HG03196 (cell line): ENCODE measurements around the gene SLC34A1.
A peak's percentile ranks its signal among the peaks of the same experiment; 100 is the strongest.

Experiments used
- ATAC-seq: cut with Tn5 transposase; IDR thresholded peaks from one replicate; pipeline ENCODE4 v1.9.1; 2021; ENCODE audit not compliant: unreplicated experiment

SLC34A1 gene

DNA sequence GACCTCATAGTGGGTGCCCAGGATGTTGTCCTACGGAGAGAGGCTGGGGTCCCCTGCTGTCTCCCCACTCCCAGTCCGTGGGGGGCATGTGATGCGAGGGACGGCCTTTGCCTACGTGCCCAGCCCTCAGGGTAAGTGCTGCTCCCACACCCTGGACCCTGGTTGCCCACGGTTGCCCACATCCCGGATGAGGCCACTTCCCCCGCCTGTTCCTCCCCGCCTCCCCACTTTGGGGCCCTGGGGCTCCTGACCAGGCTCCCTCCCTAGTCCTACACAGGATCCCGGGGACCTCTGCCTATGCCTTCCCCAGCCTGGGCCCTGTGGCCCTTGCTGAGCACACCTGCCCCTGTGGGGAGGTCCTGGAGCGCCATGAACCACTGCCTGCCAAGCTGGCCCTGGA is 1.5 kb downstream of the SLC34A1 start:
- no peak for ATAC-seq

DNA sequence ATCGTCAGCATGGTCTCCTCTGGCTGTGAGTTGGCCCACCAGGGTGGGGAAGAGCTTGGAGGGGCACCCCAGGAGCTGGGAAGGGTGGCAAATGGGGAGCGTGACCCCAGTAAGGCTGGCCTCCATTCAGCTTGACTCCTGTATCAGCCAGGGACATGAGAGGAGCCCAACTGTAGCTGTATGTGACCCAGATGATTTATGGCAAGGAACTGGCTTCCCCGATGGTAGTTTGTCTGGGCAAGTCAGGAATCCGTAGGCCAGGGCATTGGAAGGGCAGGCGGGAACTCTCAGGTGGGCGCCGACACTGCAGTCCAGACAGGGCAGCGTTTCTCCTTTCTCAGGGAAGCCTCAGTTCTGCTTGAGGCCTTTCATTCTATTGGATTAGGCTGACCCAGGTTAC is 2.3 kb downstream of the SLC34A1 start:
- ATAC-seq, result no peak

DNA sequence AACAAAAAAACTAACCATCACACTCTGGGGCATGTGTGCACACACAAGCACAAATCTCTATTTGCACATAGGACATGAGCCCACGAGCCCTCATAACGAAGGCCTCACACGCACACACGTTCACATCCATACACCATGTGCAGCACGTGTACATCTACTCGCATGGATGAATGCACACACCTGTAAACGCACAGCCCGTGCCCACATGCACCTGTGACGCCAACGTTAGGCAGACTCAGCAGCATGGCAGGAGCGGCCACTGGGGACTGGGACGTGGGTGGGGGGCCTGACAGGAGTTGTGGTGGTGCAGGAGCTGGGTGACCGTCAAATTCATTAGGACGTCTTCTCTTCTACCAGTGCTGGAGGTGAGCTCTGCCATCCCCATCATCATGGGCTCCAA is 3.2 kb downstream of the SLC34A1 start:
- ATAC-seq, result no peak

DNA sequence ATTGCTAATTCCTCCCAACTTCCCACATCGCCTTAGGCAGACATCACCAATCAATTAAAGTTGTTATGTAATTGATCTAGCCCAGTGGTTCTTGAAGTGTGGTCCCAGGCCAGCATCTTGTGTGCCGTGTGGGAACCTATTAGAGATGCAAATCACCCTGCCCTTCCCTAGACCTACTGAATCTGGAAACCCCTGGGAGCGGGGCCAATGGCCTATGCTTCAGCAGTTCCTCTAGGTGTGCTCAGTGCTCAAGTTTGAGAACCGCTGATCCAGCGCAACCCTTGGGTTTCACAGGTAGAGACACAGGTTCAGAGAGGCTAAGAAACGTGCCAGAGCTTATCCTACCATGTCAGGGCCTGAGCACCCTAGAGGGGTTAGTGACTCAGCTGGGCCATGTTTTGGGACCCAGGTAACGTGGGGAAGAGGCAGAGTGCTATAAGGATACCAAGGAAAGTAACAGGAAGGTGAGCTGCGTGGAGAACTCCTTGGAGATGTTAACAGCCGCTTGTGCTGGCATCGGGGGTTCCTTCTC is 4.4 kb downstream of the SLC34A1 start:
- no peak for ATAC-seq

DNA sequence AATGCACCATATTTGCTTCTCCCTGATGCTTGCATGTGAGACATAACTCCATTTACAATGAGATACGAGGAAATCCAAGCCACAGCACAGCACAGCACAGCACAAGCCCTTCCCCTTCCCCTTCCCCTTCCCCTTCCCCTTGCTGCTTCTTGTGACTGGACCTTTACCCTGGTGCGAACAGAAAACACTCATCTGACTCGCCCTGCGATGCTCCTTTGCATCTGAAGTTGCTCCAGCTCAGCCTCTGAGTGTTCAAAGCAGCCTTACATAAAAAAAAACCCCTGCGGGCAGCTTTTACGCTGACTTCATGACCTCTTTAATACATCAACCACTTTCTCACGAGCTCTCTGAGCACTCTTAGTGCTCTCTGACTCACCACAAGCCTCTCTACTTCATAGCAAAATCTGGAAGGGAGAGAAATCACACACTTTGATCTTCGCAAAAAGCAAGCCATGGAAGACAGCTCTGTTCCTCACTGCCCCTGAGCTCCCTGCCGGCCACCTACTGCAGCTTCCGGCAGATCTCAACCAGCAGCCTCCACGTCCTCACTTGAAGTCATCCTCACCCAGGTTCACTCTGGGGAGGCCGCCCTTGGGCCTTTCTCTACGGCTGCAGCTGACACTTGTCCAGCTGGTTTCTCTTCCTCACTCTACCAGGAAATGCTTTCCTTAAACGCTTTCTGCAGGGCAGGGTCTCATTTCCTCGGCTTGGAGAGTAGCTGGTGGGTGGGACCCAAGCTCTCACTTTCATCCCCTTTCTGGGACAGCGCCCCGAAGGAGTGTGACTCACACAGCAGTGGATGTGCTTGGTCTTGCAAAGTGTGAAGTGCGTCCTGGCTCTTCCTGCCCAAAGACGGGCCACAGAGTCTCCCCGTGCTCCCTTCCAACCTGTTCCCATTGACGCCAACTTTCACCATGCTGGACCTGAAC is 5.3 kb downstream of the SLC34A1 start:
- peak; percentile 28 for ATAC-seq

DNA sequence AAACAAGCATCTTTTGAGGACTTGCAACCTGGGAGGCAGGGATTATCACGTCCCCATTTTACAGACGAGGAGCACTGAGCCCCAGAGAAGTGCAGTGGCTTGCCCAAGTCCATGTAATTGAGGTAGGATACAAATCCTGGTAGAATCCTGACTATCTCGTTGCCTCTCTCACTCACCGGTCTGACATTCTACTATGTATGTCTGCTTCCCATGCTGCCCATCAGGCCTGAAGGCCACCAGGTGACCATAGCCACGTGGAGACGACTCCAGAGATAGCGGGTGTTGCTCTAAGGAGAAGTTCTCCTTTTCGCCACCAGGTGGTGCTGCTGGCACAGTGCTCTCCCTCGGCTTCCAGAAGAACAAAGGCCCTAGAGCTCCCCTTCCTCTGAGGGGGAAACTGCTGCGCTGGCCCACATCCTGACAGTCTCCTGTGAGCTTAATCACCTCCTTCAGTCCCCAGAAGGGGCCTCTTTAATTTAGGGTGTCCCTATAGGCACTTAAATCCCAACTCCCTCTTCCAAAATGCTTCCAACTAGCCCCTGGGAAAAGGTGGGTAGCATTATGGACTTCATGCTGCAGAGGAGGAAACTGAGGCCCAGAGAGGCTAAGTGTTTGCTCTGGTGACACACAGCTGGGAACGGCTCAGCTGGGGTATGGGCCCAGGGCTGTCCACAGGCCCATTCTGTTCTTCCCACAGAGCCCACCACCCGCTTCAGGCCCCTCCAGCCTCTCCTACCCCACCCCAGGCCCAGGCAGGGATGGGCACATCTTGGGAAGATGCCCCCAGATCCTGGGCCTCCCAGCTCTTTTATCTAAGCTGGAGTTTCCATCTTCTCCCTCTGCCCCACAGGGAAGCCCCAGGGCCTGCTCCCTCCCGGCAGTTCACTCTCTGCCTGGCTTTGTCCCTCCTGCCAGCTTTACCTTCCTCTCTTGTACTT is 6.4 kb downstream of the SLC34A1 start:
- peak; percentile 59 for ATAC-seq

DNA sequence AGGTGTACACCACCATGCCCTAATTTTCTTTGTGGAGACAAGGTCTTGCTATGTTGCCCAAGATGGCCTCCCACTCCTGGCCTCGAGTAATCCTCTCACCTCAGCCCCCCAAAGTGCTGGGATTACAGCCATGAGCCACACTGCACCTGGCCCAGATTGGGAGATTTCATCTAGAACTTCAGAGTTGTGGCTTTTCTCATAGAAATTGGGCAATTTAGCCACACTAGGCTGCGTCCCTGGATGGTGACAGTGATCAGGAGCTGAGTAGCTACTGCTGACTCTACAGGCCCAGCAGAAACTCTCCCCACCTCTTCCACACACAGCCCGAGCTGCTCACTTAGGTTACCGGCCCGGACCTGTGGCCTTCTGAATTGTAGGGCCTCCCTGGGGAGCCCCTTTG is 8.5 kb downstream of the SLC34A1 start:
- ATAC-seq, result no peak

DNA sequence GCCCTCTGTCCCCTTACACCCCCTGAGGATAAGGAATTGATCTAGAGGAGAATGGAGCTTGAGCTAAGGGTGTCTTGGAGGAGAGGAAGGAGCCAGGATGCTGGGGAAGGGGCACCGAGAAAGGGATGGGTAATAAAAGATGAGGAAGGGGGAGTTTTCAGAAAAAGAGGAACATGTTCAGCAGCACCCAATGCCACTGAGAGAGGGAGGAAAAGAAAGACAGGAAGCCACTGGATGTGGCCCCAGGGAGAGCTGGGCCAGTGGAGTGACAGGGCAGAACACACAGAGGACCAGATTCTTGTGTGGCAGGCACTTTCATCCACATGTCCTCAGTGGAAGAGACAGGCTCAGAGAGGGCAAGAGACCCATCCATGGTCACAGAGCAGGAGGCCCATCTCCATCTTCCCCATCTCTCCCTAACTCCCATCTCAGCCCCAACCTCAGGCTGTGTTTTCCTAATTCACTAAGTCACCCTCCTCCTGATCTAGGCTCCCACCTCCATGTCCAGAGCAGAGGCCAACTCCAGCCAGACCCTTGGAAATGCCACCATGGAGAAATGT is 9.1 kb downstream of the SLC34A1 start:
- ATAC-seq, result no peak

DNA sequence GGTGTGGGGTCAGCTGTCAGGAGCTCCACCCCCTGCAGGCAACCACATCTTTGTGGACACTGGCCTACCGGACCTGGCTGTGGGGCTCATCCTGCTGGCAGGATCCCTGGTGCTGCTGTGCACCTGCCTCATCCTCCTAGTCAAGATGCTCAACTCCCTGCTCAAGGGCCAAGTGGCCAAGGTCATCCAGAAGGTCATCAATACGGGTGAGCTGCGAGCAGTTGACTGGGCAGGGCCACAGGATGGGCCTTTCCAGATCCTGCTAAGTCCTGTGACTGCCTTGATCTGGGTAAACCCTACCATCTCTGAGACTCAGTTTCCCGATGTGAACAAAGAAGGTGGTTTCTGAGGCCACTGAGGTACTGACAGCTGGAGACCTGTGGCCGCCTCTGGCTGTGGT is 9.8 kb downstream of the SLC34A1 start:
- ATAC-seq, result no peak

DNA sequence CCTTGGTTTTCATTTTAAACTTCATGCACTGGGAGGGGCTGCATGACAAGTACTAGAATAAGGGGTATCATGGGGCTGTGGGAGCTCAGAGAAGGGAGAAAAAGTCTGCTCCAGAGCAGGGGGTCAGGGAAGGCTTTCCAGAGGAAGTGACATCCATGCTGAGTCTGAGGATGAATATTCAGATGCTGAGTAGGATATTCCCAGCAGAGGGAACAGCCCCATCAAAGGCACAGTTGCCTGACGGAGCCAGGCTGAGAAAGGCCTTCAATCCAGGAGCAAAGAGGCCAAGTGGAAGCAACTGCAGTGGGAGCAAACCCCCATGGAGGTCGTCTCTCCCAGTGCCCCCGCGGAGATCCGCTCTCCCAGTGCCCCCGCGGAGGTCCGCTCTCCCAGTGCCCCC is 11.8 kb downstream of the SLC34A1 start:
- ATAC-seq, result no peak

DNA sequence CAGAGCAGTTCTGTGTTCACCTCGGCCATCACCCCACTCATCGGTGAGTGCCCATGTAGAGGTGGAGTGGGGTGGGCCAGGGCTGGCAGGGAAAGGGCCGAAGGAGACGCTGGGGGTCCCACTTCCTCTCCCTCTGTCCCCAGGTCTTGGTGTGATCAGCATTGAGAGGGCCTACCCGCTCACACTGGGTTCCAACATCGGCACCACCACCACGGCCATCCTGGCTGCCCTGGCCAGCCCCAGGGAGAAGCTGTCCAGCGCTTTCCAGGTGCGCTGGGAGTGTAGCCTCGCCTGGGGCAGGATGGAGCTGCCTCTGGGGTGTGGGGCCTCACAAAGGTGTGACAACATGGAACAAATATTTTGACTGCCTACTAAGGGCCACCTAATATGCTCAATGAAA is 12.6 kb downstream of the SLC34A1 start:
- ATAC-seq, result no peak

DNA sequence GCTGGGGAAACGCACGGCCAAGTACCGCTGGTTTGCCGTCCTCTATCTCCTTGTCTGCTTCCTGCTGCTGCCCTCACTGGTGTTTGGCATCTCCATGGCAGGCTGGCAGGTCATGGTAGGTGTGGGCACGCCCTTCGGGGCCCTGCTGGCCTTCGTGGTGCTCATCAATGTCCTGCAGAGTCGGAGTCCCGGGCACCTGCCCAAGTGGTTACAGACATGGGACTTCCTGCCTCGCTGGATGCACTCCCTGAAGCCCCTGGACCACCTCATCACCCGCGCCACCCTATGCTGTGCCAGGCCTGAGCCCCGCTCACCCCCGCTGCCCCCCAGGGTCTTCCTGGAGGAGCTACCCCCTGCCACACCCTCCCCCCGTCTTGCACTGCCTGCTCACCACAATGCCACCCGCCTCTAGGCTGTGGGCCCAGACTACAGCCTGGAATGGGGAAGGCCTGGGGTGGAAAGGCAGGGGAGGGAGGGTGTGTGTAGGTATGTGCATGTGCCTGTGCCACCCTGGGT is 13.7 kb downstream of the SLC34A1 start:
- ATAC-seq, result no peak

DNA sequence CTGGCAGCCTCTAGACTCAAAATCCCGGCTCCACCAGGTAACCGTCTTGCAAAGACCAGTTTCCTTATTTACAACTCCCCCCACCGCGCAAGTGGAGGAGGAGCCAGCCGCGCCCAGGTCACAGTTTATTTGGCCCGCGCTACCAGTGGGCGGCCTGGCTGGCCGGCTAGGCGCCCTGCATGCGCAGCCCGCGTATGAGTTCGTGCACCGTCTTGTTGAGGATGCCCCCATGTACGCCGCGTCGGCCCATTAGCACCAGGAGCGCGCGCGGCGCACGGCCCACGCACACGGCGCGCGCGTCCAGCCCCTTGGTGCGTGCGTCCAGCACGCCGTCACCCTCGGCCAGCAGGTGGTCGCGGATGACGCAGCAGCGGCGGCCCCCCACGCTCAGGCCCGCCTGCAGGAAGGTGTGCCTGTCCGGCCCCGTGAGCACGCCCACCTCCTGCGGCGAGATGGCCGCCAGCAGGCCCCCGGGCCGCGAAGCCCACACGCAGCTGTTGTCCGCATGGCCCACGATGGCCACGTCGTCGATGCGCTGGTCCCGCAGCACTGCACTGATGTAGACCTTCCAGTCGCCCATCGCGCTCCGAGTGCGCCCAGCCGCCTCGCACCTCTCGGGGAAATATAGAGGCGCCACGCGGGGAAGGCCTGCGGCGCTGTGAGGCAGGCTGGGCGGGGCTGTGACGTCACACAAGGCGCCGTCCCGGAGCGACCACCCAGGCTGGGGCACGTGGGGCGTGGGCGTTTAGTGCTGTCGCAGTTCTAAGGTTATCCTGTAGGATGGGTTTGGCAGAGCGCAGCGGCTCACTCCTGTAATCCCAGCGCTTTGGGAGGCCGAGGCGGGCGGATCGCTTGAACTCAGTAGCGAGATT is 16.0 kb downstream of the SLC34A1 start, which contains the start of gene PFN3:
TSS of gene PFN3 (minus strand) at position 665 of the 872 bp plus-strand sequence. CDS start at position 580, 85 bp downstream.
- ATAC-seq, result no peak

DNA sequence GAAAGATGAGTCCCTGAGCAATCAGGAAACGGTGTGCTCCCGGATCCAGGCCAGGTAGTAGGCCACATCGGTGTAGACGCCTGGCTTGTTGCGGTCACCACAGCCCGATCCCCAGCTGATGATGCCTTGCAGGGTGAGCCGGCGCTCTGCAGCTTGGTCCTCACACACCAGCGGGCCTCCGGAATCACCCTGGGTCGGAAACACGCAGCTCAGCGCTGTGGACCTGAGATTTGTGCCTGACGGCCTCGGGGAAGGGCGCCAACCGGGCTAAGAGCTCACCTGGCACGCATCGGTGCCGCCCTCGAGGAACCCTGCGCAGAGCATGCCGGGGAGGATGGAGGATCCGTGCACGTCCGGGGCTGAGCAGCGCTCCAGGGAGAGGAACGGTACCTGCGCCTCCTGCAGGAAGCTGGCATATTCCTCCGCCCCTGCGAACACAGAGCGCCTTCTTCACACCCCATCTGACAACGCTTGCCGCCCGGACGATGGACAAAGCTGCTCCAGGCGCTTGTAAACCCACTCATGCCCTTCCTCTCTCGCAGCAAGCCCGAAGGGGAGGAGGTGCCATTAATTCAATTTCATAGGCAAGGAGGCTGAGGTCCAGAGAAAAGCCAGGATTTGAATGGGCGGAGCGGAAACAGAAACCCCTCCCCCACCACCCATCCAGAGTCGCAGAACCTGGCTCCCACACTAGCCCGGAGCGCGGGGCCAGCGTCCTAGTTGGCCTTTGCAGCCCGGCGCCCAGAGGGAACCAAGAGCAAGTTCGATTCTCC is 18.2 kb downstream of the SLC34A1 start:
- no peak for ATAC-seq

DNA sequence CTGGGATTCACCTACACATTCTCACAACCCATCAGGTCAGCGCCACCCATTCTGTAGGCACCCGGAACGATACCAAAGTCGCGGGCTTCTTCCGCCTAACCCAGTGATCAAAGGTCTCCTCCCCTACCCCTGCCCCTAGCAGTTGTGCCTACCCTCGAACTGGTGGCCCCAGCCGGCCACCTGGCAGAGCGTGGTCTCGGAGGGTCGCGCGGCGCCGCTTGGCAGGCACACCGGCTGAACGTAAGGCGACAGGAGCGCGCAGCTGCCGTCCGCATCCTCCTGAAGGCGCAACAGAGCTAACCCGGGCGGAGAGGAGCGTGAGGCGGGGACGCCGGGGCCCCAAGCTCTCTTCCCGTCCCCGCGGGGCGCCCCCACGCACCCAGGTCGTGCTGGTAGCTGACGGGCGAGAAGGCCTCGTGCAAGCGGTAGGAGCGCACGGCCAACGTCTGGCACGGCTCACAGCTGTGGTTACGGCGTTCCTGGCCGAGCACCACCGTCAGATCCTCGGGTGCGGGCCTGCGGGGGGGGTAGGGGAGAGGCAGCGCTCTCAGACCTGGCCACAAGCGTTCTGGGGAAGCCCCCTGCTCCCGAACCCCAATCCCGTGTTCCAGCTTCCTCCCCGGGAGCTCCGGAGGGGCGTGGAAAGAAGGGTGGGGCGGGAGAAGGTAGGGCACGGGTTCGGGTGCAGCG is 19.0 kb downstream of the SLC34A1 start:
- peak; percentile 30 for ATAC-seq

DNA sequence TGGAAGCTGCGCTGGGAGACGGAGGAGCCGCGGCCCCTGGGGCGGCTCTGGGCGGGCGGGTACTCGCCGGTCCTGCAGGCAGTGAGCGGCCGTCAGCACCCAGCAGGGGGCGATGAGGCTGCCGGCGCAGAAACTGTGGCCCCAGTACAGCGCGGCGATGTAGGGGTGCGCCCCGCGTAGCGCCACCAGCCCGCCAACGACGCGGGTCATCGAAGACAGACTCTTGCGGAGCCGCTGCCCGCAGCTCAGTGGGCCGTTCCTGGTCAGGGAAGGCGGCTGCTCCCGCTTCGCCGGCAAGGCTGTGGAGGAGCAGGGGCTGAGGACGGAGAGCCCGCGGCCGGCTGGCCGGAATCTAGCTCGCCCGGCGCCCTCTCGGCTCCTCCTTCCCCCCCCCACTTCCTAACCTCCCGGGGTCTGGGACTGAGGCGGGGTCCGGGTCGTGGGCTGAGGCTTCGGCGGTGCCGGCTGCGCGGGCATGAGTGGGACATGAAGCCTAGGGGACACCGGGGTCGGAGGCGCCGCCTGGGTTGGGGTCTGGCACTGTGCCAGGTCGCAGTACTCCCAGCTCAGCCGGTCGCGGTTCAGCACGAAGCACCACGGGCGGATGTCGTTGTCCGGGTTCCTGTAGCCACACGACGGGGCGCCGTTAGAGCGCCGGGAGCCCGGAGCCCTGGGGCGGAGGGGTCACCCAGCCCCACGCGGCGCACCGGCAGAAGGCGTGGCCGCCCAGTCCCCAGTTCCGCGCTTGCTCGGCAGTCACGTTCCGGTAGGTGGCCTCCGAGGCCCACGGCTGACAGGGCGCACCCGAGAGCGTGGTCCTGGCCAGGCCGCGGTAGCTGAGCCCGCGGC is 19.8 kb downstream of the SLC34A1 start:
- peak; percentile 72 for ATAC-seq

DNA sequence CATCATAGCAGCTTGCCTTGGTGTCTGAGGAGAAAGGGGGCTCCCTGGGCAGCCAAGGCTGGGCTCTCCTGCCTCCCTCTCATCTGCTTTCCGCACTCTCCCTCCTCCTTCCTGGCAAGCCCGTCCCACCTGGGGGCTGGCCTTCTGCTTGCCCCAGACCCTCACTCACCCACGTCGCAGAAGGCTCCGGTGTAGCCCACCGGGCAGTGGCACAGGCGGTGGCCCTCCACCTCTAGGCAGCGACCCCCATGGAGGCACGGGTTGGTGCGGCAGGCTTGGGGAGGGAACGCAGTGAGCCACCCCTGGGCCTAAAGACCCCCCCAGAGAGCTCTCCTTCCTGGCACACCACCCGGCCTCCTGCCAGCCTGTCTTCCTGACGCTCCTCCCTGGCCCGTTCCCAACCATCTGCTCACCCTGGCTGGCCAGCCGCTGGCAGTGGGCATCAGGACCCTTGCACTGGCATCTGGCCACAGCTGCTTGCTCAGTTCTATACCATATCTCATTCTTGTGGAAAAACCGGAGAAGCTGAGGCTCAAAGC is 20.5 kb downstream of the SLC34A1 start:
- ATAC-seq, result no peak
